Panc1 (cell line): ENCODE measurements around the gene CCM2L.

ENCODE experiments used
- TCF7L2 ChIP-seq: IDR thresholded peaks from 2 replicates; pipeline ENCODE4 v1.6.1; 2011; ENCODE audit warnings: mild to moderate bottlenecking, low read depth, low read length, inconsistent platforms
- TF ChIP-seq, protein P1 (sequence below): fragments of 450-650 bp; IDR thresholded peaks from 2 replicates; pipeline ENCODE4 v1.5.1; 2017; ENCODE audit warnings: mild to moderate bottlenecking

DNA sequence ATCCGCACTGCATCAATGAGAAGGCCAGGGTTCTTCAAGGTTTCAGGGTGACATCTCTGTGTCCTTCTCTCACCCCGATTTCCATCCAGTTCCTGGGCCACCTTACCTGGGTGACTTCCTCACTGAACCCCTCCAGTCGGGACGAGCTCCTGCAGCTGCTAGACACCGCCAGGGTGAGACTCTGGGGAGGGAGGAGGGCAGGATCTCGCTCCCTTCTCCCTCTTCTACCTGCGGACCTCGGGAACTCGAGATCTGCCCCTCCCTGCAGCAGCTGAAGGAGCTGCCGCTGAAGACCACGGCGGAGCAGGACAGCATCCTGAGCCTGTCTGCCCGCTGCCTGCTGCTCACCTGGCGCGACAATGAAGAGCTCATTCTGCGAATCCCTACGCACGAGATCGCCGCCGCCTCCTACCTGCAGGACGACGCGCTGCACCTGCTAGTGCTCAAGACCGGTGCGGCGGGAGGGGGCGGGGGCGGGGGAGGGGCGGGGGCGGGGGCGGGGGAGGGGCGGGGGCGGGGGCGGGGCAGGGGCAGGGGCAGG, 7.5 kb downstream of the CCM2L start:
- TF ChIP-seq, protein P1, sequence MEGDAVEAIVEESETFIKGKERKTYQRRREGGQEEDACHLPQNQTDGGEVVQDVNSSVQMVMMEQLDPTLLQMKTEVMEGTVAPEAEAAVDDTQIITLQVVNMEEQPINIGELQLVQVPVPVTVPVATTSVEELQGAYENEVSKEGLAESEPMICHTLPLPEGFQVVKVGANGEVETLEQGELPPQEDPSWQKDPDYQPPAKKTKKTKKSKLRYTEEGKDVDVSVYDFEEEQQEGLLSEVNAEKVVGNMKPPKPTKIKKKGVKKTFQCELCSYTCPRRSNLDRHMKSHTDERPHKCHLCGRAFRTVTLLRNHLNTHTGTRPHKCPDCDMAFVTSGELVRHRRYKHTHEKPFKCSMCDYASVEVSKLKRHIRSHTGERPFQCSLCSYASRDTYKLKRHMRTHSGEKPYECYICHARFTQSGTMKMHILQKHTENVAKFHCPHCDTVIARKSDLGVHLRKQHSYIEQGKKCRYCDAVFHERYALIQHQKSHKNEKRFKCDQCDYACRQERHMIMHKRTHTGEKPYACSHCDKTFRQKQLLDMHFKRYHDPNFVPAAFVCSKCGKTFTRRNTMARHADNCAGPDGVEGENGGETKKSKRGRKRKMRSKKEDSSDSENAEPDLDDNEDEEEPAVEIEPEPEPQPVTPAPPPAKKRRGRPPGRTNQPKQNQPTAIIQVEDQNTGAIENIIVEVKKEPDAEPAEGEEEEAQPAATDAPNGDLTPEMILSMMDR: no peak
- TF ChIP-seq TCF7L2: no peak
